Measurements from ENCODE around the gene SGMS2. TPM values are rescaled to one million over a fixed set of nuclear protein-coding genes. Genes with fewer than 3 reads are reported as not detected.

The SGMS2 gene
- total and polyA plus RNA-seq, 7 donors = 3.0 to 204 (median 101) TPM

DNA sequence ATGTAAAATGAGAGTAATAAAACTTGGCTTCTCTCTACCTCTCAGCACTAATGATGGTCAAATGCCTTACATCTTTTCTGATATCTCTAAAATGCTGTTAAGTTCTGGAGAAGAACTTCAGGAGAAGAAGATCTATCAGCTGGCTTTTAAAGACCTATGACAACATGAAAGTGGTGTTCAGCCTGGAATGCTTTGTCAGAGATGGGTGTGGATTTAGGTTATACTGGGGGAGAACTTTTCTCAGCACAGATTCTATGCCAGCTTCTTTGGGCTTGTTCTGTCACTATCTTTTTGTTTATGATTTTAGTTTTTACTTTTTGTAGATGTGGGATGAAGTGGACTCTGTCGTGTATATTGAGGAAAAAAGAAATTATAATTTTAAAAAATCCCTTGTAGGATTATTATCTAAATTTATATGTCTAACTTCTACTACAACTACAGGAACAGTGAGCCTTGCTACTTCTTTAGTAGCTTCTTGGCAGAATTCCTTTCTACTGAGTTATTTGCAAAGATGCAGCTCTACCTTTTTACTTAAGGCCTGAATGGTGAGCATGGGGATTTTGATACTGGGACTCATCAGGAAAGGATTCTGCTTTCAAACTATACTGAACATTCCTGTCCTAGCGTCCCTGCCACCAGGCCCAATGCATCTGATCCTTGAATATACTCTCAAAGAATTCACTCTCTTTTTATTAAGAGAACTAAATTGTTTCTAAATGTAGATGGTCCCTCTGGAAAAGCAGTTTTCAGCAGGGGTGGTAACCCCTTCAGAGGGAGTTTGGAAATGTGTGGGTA lies 126.2 kb downstream of the SGMS2 start:
- Histone ChIP-seq H3K36me3 (peaks cover 0 to 60% (median 11%) of the 10 kb centered on the region in 4 donors), H3K9me3 (no peaks in the 10 kb centered on the region), H3K4me1 (no peaks in the 10 kb centered on the region), H3K4me3 (no peak overlapping the region), H3K27me3 (no peaks in the 10 kb centered on the region), H3K27ac (no peak overlapping the region)
- no peak for DNase-seq
- WGBS, 2 donors = 94 to 95% methylated on average over 2 of the region's 2 CpGs
- no peak for TF ChIP-seq POLR2AphosphoS5 (IDR thresholded peaks at IDR 0.05)
- TF ChIP-seq, protein P1, sequence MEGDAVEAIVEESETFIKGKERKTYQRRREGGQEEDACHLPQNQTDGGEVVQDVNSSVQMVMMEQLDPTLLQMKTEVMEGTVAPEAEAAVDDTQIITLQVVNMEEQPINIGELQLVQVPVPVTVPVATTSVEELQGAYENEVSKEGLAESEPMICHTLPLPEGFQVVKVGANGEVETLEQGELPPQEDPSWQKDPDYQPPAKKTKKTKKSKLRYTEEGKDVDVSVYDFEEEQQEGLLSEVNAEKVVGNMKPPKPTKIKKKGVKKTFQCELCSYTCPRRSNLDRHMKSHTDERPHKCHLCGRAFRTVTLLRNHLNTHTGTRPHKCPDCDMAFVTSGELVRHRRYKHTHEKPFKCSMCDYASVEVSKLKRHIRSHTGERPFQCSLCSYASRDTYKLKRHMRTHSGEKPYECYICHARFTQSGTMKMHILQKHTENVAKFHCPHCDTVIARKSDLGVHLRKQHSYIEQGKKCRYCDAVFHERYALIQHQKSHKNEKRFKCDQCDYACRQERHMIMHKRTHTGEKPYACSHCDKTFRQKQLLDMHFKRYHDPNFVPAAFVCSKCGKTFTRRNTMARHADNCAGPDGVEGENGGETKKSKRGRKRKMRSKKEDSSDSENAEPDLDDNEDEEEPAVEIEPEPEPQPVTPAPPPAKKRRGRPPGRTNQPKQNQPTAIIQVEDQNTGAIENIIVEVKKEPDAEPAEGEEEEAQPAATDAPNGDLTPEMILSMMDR (IDR thresholded peaks at IDR 0.05) = no peak
- intact Hi-C loops (cut with DNase I) = no loop called here

DNA sequence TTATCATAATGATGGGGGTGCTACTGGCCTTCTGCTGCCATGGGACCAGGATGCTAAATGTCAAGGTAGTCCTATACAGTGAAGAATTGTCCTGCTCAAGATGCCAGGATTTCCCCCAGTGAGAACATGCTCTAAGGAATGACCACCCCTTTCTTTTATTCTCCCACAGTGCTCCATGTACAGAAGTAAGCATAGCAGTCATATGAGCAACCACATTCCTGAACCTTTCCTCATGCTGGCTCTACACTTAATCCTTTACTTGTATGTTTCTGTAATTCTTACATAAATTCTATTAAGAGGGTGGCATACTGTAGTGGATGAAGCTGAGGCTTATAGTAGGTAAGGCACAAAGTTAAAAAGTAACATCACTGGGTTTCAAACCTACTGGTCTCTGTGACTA lies 126.8 kb downstream of the SGMS2 start:
- H3K4me1 ChIP-seq = no peaks in the 10 kb centered on the region
- H3K27ac ChIP-seq = no peak overlapping the region
- H3K9me3 ChIP-seq = peaks cover 0 to 4% (median 0%) of the 10 kb centered on the region in 4 donors
- no peaks in the 10 kb centered on the region for H3K27me3 ChIP-seq
- peaks cover 0 to 55% (median 10%) of the 10 kb centered on the region in 4 donors for H3K36me3 ChIP-seq
- TF ChIP-seq EP300 (IDR thresholded peaks at IDR 0.05) (no peak), POLR2A (IDR thresholded peaks at IDR 0.05) (no peak), POLR2AphosphoS5 (IDR thresholded peaks at IDR 0.05) (no peak)
- TF ChIP-seq, protein P1 (IDR thresholded peaks at IDR 0.05) = no peak
- intact Hi-C loops (cut with DNase I) = no loop called here
- no peak for DNase-seq
- no peak overlapping the region for H3K4me3 ChIP-seq

DNA sequence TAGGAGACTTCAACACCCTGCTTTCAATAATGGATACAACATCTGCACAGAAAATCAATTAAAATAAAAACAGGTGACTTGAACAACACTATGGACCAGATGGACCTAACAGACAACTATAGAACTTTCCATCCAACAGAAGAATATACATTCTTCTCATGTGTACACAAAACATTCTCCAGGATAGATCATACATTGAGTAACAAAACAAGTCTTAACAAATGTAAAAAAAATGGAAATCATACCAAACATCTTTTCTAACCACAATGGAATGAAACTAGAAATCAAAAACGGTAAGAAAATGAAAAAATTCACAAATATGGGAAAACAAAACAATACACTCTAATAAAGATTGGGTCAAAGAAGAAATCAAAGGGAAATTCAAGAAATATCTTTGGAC lies 131.3 kb downstream of the SGMS2 start:
- WGBS, 2 donors = 91 to 94% methylated on average over 1 of the region's 1 CpG
- H3K27me3 ChIP-seq = no peaks in the 10 kb centered on the region

More for the DNA sequence above, 131.3 kb downstream of the SGMS2 start:
- intact Hi-C loops (cut with DNase I) = no loop called here
- H3K9me3 ChIP-seq = peaks cover 0 to 10% (median 3%) of the 10 kb centered on the region in 4 donors
- H3K4me3 ChIP-seq = no peak overlapping the region
- TF ChIP-seq, protein P1 (IDR thresholded peaks at IDR 0.05) = no peak
- no peak for TF ChIP-seq POLR2A (IDR thresholded peaks at IDR 0.05)
- no peak for TF ChIP-seq POLR2AphosphoS5 (IDR thresholded peaks at IDR 0.05)
- TF ChIP-seq EP300 (IDR thresholded peaks at IDR 0.05) = no peak
- peaks cover 0 to 14% (median 0%) of the 10 kb centered on the region in 4 donors for H3K36me3 ChIP-seq
- DNase-seq = no peak
- no peak overlapping the region for H3K27ac ChIP-seq
- no peaks in the 10 kb centered on the region for H3K4me1 ChIP-seq

Small RNA genes within 50 kb of the gene (small RNA-seq; reads per million reads assigned to genes)
- gene RNU6-733P = 0 reads per million in 3 donors

Other genes starting within 250 kb of the SGMS2 start
- gene PAPSS1, start 104.7 kb upstream of the SGMS2 start, total RNA-seq = 10 to 100 TPM; 25.5 to 30.0 (median 28.8) TPM
- gene PAPSS1, start 104.7 kb upstream of the SGMS2 start, polyA plus RNA-seq = 10 to 100 TPM; 20.6 to 21.6 (median 21.4) TPM
- 10 to 100 TPM; 11.9 to 16.1 (median 15.2) TPM for gene CYP2U1, start 106.6 kb downstream of the SGMS2 start, total RNA-seq
- 1 to 10 TPM in 2 of 3 donors, under 1 TPM in 1; 0.69 to 3.0 (median 1.2) TPM for gene CYP2U1, start 106.6 kb downstream of the SGMS2 start, polyA plus RNA-seq
- 100 to 1,000 TPM in 1 of 4 donors, 10 to 100 TPM in 3; 46.6 to 119 (median 65.0) TPM for gene HADH, start 165.0 kb downstream of the SGMS2 start, total RNA-seq
- 100 to 1,000 TPM in 2 of 3 donors, 10 to 100 TPM in 1; 99.6 to 229 (median 117) TPM for gene HADH, start 165.0 kb downstream of the SGMS2 start, polyA plus RNA-seq